Activated T-cell treated with anti-CD3 and anti-CD28 coated beads, Interleukin-2, amount 50 U/mL, for 72 hours (primary cell): ENCODE data around the gene ME1. TPM values are rescaled to one million over a fixed set of nuclear protein-coding genes. Genes with fewer than 3 reads are reported as not detected.

Experiments
- ATAC-seq, 2 donors: fragments of 150-1000 bp; cut with Tn5 transposase; replicated peaks in 1 of 2; 2 replicates each; pipeline ENCODE4 v1.10.0; 2021; ENCODE audit warnings: moderate library complexity in 2 of 2, mild to moderate bottlenecking in 1 of 2
- DNase-seq, 2 donors: peaks; one replicate each; pipeline ENCODE4 v3.0.0; 2021 to 2022; ENCODE audit warnings: mixed read lengths in 1 of 2
- H3K27ac Mint-ChIP-seq: one replicate; pipeline ENCODE4 v1.8.0; 2022; ENCODE audit warnings: mild to moderate bottlenecking, moderate library complexity, mixed read lengths
- H3K27me3 Mint-ChIP-seq: one replicate; pipeline ENCODE4 v1.8.0; 2022; ENCODE audit warnings: low read depth, mixed read lengths
- H3K36me3 Mint-ChIP-seq, 2 donors: one replicate each; pipeline ENCODE4 v1.8.0; 2022; ENCODE audit warnings: mixed read lengths in 2 of 2, mild to moderate bottlenecking in 1 of 2; ENCODE audit not compliant: insufficient read depth in 2 of 2
- H3K4me1 Mint-ChIP-seq: one replicate; pipeline ENCODE4 v1.8.0; 2022; ENCODE audit warnings: low read depth, mixed read lengths
- H3K4me3 Mint-ChIP-seq, 2 donors: one replicate each; pipeline ENCODE4 v1.8.0; 2022; ENCODE audit warnings: mild to moderate bottlenecking in 2 of 2, mixed read lengths in 2 of 2, moderate library complexity in 2 of 2
- H3K9me3 Mint-ChIP-seq, 2 donors: one replicate each; pipeline ENCODE4 v1.8.0; 2022; ENCODE audit warnings: mixed read lengths in 2 of 2
- total RNA-seq, 2 donors: library from RNA; stranded (reverse); gene quantifications; one replicate each; pipeline ENCODE4 v1.2.3, GENCODE V29; 2022

ME1 gene
- total RNA-seq, 2 donors from 2014 or later: 0.32 TPM; not detected in 1

DNA sequence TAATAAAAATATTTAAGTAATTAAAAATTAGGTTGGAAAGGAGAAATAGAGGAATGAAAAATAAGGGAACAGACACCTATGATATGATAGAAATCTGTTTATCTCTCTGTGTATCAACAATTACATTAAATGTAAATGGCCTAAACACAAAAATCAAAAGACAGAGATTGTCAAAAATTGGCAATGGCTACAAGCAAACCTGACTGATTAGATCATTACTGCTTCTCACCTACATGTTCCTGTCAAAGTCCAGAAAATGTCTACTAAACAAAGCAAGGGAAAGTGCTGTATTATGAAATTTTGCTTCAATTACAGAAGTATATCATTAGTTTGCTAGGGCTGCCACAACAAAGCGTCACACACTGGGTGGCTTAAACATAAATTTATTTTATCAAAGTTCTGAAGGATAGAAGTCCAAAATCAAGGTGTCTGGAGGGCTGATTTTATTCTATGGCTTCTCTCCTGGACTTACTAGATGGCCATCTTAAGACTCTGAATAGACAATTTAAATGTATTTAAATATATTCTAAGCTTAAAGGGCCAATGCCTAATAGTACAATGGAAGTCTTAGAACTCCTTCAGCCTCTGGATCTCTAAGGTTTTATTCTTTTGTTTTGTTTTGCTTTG lies 6.3 kb downstream of the ME1 start:
- Mint-ChIP-seq H3K9me3 (peaks cover 2 to 6% of the 10 kb centered on the region in 2 donors), H3K27ac (no peak overlapping the region), H3K36me3 (no peaks in the 10 kb centered on the region), H3K4me3 (no peak overlapping the region), H3K27me3 (peaks cover 3% of the 10 kb centered on the region), H3K4me1 (no peaks in the 10 kb centered on the region)
- DNase-seq (no peak), ATAC-seq (no peak)

DNA sequence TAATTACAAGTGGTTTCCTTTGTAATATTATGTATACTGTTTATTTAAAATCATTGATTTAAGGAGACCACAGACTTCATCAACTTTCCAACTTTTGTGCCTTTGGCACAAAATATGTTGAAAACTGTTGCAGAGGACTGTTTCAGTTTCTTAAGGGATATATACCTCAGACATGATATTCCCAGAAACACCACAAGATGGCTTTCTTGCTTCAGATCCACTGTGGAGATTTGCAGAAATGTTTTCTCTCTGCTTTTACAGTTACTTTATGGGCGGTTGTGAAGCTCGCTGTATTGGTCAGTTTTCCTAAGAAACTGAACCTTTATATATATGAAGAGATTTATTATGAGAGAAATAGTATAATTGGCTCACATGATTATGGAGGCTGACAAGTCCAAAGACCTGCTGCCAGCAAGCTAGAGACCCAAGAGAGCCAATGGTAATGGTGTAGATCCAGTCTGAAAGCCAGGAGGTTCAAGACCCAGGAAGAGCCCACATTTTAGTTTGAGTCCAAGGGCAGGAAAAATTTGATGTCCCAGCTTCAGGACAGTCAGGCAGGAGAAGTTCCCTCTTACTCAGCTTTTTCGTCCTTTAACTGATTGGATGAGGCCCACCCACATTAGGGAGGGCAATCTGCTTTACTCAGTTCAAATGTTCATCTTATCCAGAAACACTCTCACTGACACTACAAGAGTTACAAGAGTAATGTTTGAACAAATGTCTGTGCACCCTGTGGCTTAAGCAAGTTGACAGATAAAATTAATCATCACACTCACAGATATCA lies 12.8 kb downstream of the ME1 start:
- Mint-ChIP-seq H3K9me3 (peaks cover 0 to 2% of the 10 kb centered on the region in 2 donors), H3K27me3 (no peaks in the 10 kb centered on the region), H3K4me3 (no peak overlapping the region), H3K27ac (no peak overlapping the region), H3K36me3 (no peaks in the 10 kb centered on the region), H3K4me1 (no peaks in the 10 kb centered on the region)
- no peak for ATAC-seq
- DNase-seq: no peak

DNA sequence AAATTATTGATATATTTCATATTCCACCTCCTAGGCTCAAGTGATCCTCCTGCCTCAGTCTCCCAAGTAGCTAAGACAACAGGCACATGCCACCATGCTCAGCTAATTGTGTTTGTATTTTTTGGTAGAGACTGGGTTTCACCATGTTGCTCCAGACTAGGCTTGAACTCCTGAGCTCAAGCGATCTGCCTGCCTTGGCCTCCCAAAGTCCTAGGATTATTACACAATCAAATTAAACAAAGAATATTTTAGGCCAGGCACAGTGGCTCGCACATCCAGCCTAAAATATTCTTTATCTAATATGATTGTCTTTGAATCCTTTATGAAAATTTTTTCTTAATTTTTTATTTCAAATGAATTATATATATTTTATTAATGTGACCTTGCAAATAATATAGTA lies 17.8 kb downstream of the ME1 start:
- Mint-ChIP-seq H3K27me3 (no peaks in the 10 kb centered on the region), H3K9me3 (no peaks in the 10 kb centered on the region), H3K4me1 (no peaks in the 10 kb centered on the region), H3K36me3 (no peaks in the 10 kb centered on the region), H3K4me3 (no peak overlapping the region), H3K27ac (no peak overlapping the region)
- ATAC-seq: no peak
- no peak for DNase-seq

DNA sequence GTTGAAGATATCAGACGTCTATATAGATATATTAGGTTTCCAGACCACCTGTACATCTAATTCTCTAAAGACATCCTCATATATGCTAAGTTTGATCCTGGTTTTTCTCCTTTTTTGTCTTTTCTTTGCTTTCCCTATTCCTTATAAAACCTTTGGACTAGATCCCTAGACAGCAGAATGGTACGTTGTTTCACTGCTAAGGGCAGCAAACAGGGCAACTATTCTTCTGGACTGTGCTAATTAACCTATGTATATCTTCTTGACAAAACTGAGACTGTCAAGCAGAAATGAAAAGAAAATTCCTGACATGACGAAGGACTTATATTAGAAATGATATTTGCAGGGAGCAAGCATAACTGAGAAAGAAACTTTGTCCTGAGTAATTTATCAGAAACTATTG lies 19.1 kb downstream of the ME1 start:
- DNase-seq (no peak), ATAC-seq (no peak)
- H3K27me3 Mint-ChIP-seq: no peaks in the 10 kb centered on the region
- no peak overlapping the region for H3K27ac Mint-ChIP-seq
- no peaks in the 10 kb centered on the region for H3K4me1 Mint-ChIP-seq
- peaks cover 0 to 2% of the 10 kb centered on the region in 2 donors for H3K9me3 Mint-ChIP-seq
- peaks cover 0 to 1% of the 10 kb centered on the region in 2 donors for H3K36me3 Mint-ChIP-seq
- no peak overlapping the region for H3K4me3 Mint-ChIP-seq

DNA sequence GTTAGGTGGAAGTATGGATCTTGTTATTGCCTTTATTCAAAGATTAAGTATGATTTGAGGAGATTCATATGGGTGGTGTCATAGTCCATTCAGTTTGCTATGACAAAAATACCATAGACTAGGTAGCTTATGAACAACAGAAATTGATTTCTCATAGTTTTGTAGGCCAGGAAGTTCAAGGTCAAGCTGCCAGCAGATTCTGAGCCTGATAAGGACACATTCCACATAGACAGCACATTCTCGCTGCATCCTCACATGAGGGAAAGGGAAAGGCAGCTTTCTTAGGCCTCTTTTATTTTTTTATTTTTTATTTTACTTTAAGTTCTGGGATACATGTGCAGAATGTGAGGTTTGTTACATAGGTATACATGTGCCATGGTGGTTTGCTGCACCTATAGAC lies 27.7 kb downstream of the ME1 start:
- DNase-seq (no peak), ATAC-seq (no peak)
- Mint-ChIP-seq H3K4me3 (no peak overlapping the region), H3K27me3 (no peaks in the 10 kb centered on the region), H3K9me3 (peaks cover 0 to 12% of the 10 kb centered on the region in 2 donors), H3K36me3 (peaks cover 0 to 1% of the 10 kb centered on the region in 2 donors), H3K4me1 (no peaks in the 10 kb centered on the region), H3K27ac (no peak overlapping the region)

DNA sequence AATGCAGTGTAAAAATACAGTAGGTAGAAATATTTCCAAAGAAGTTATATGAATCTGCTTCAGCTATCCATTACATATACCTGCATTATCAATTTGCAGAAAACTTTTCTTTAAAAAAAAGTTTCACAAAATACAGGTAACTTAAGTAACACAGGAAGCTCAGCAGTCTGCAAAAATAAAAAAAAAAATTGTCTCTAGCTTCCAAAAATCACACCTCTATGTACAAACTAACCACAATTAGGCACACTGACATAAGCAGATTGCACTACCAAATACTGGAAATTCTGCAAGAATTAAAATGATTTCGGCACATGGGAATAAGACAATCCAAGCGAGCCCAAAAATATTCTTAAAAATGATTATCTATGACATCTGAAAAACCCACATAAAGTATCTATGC lies 41.2 kb downstream of the ME1 start:
- no peaks in the 10 kb centered on the region for H3K9me3 Mint-ChIP-seq
- ATAC-seq: no peak
- no peaks in the 10 kb centered on the region for H3K36me3 Mint-ChIP-seq
- H3K27me3 Mint-ChIP-seq: peaks cover 7% of the 10 kb centered on the region
- no peak for DNase-seq
- no peak overlapping the region for H3K27ac Mint-ChIP-seq
- no peaks in the 10 kb centered on the region for H3K4me1 Mint-ChIP-seq
- no peak overlapping the region for H3K4me3 Mint-ChIP-seq

DNA sequence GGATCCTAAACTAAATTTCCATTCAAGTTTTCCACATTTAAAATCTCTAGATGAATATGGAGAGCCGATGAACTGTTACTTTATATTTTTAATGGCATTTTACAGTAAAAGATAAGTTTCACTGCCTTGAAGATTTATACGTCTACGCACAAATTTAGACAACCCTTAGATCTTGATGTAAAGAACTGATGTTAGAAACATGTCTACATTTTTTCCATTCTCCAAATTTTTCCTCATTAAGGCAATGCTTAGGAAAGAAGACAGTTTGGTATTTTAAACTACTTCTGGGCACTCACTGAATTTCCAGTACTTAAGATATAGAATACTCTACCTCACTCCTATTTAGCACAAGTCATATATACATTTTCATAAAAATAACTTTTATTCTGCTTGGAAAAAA lies 45.4 kb downstream of the ME1 start:
- no peaks in the 10 kb centered on the region for H3K36me3 Mint-ChIP-seq
- no peaks in the 10 kb centered on the region for H3K4me1 Mint-ChIP-seq
- no peak overlapping the region for H3K27ac Mint-ChIP-seq
- no peak for DNase-seq
- no peak overlapping the region for H3K4me3 Mint-ChIP-seq
- no peaks in the 10 kb centered on the region for H3K9me3 Mint-ChIP-seq
- H3K27me3 Mint-ChIP-seq: peaks cover 7% of the 10 kb centered on the region
- ATAC-seq: no peak

DNA sequence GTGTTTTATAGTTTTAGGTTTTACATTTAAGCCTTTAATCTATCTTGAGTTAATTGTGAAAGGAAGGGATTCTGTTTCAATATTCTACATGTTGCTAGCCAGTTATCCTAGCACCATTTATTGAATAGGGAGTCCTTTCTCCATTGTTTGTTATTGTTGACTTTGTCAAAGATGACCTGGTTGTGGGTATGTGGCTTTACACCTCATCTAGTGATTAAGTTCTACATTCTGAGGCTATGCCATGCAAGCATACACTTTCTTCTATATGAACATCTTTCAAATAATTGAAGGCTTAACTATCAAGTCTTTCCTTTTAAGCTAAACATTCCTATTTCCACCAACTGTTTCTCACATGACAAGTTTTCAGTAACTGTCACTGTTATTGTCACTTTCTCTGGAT lies 46.1 kb downstream of the ME1 start:
- no peak for ATAC-seq
- peaks cover 7% of the 10 kb centered on the region for H3K27me3 Mint-ChIP-seq
- H3K4me3 Mint-ChIP-seq: no peak overlapping the region
- no peak for DNase-seq
- no peak overlapping the region for H3K27ac Mint-ChIP-seq
- no peaks in the 10 kb centered on the region for H3K9me3 Mint-ChIP-seq
- no peaks in the 10 kb centered on the region for H3K4me1 Mint-ChIP-seq
- H3K36me3 Mint-ChIP-seq: no peaks in the 10 kb centered on the region

DNA sequence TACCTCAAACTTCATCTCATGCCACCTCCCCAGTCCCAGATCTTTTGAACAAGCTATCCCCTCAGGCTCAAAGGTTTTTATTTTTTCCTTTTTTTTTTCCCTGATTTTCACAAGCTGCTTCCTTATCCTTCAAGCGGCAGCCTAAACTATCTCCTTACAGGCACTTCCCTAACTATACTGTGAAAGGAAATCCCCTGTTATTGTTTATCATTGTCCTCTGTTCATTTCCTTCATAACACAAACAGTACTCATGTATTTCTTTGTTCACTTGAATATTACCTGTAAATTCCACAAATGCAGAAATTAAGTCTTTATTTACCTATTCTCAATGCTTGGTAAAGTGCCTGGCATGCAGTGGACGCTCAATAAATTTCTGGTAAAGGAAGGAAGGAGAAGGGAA lies 48.9 kb downstream of the ME1 start:
- no peak for DNase-seq
- Mint-ChIP-seq H3K4me3 (no peak overlapping the region), H3K9me3 (no peaks in the 10 kb centered on the region), H3K27me3 (no peaks in the 10 kb centered on the region), H3K4me1 (no peaks in the 10 kb centered on the region), H3K36me3 (no peaks in the 10 kb centered on the region), H3K27ac (no peak overlapping the region)
- no peak for ATAC-seq

DNA sequence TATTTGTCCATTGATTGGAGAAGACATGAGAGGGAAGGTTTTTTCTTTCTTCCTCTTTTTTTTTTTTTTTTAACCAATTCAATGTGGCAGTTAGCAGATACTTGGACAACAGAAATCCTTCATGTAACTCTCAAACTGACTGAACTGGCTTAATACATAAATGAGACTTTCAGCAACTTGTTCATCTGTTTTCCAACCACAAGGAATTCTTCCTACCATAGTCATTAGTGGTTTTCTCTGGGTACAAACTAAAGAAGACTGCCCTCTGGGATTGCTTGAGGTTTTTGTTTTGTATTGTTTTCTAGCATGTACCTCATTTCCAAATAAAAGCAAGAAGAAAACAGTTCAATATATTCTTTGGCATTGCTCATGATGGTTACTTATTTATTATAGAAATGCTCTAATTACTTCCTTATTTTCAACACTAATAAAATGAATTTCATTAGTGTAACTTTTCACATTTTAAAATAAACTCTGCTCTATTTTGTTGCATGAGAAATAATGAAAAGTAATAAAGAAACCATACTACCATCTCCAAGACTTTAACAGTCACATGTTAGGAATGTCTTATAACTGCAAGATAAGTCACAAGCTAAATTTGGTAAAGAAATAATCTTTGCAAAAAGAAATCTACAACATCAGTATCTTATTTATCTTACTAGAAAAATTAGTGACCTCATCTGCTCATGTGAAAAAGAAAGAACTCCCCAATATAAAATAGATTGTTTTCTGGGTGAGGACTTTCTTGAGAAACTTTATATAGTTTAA lies 52.0 kb downstream of the ME1 start:
- no peak for DNase-seq
- Mint-ChIP-seq H3K9me3 (peaks cover under 1% of the 10 kb centered on the region in 2 donors), H3K27me3 (no peaks in the 10 kb centered on the region), H3K27ac (no peak overlapping the region), H3K36me3 (no peaks in the 10 kb centered on the region), H3K4me1 (no peaks in the 10 kb centered on the region), H3K4me3 (no peak overlapping the region)
- no peak for ATAC-seq

DNA sequence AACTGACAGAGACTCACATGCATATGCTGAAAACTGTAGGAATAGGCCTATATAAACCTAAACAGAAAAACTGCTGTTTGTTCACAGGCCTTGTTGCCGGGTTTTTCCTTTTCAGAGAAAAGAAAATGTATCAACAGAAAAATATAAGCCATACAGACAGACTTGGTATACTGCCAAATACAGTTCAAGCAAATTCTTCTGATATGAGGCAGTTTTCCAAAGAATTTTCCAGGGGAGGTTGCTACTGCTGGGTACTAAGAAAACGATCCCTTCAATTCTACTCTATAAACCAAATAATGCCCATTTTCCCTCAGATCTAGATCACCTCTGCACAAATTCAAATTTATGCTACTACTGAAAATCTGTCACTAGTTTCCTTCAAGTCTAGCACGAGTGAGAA lies 59.4 kb downstream of the ME1 start:
- no peaks in the 10 kb centered on the region for H3K4me1 Mint-ChIP-seq
- ATAC-seq (no peak), DNase-seq (no peak)
- no peak overlapping the region for H3K4me3 Mint-ChIP-seq
- H3K27ac Mint-ChIP-seq: no peak overlapping the region
- H3K9me3 Mint-ChIP-seq: peaks cover 2% of the 10 kb centered on the region in 2 donors
- no peaks in the 10 kb centered on the region for H3K27me3 Mint-ChIP-seq
- H3K36me3 Mint-ChIP-seq: no peaks in the 10 kb centered on the region

DNA sequence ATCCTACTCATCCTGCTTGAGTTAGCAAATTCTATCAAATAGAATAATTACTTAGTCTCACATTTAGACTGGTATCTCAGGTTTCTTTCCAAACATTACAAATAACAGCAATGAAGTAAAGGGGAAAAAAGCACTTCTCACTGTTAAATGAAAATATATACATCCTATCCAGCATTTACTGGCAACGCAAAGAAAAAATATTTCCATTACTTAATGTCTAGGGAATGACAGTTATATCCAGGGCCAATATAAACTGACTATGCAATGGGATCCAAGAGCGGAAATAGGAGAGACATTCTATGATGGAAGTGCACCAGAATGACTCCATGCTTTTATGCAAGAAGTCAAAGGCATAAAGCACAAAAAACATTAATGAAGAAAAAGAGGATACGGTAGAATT lies 60.3 kb downstream of the ME1 start:
- DNase-seq (no peak), ATAC-seq (no peak)
- no peaks in the 10 kb centered on the region for H3K36me3 Mint-ChIP-seq
- H3K9me3 Mint-ChIP-seq: peaks cover 2% of the 10 kb centered on the region in 2 donors
- no peaks in the 10 kb centered on the region for H3K4me1 Mint-ChIP-seq
- no peak overlapping the region for H3K4me3 Mint-ChIP-seq
- no peak overlapping the region for H3K27ac Mint-ChIP-seq
- no peaks in the 10 kb centered on the region for H3K27me3 Mint-ChIP-seq

DNA sequence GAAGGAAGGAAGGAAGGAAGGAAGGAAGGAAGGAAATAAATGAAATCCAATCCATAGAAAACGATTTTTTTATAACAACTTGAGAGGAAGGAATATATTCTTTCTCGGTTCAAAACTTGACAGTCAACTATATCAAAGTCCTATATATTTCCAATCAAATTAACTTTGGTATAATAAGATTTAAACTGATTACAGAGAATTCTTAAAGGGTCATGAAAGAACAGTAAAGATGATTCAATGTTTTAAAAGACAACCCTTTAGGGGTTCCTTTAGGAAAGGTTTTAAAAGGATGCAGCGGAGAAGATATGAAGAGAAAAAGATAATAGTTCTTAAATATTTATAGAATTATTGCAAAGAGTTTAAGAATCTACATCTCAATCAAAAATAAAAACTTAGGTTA lies 61.2 kb downstream of the ME1 start:
- no peak for DNase-seq
- no peak overlapping the region for H3K27ac Mint-ChIP-seq
- no peaks in the 10 kb centered on the region for H3K4me1 Mint-ChIP-seq
- no peaks in the 10 kb centered on the region for H3K27me3 Mint-ChIP-seq
- H3K4me3 Mint-ChIP-seq: no peak overlapping the region
- peaks cover 2% of the 10 kb centered on the region in 2 donors for H3K9me3 Mint-ChIP-seq
- no peaks in the 10 kb centered on the region for H3K36me3 Mint-ChIP-seq
- ATAC-seq: no peak
